ENCODE data around the gene WFIKKN1. TPM values are rescaled to one million over a fixed set of nuclear protein-coding genes. Genes with fewer than 3 reads are reported as not detected.

Gene WFIKKN1
- total and polyA plus RNA-seq, 2 of the 13 experiments (the other 11 are each of a cell fraction or from before 2014, with no cell fraction given): 1.7 to 4.9 TPM

DNA sequence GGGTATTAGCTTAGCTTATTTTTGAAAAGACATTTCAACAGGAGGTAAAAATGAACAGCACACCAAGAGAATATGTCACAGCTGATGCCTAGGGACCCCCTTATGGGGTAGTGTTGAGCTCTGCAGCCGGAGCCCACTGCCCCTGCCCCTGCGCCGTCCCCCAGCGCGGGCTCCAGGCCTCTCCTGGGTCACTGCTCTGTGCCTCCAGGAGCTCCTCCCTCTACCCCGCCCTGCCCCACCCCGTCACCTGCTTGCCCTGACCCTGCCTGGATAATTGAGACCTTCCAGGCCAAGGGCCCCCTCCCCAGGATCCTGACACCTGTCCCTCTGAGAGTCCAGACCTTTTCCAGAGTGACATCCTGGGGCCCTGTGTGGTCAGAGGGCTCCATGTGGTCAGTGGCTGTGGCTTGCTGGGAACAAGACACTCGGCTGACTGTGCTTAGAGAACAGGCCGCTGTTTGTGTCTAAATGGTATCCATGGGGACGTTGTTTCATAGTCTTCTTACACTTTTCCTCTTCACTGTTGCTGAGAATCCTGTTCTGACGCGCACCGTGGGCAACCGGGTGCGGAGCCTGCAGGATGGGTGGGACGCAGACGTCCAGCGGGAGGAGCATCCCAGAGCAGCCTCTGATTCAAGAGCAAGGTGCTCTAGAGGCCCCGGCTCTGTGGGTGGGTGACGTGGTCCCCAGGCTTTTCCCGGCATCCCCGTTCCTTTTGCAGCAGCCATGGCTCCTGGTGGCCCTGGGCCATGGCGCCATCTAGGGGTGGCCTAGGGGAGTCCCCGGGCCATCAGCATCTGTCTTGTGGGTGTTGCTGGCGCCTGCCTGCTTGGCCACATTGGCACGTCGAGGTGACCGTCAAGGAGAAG, 20.0 kb upstream of the WFIKKN1 start (continued):
- TF ChIP-seq, protein P1, sequence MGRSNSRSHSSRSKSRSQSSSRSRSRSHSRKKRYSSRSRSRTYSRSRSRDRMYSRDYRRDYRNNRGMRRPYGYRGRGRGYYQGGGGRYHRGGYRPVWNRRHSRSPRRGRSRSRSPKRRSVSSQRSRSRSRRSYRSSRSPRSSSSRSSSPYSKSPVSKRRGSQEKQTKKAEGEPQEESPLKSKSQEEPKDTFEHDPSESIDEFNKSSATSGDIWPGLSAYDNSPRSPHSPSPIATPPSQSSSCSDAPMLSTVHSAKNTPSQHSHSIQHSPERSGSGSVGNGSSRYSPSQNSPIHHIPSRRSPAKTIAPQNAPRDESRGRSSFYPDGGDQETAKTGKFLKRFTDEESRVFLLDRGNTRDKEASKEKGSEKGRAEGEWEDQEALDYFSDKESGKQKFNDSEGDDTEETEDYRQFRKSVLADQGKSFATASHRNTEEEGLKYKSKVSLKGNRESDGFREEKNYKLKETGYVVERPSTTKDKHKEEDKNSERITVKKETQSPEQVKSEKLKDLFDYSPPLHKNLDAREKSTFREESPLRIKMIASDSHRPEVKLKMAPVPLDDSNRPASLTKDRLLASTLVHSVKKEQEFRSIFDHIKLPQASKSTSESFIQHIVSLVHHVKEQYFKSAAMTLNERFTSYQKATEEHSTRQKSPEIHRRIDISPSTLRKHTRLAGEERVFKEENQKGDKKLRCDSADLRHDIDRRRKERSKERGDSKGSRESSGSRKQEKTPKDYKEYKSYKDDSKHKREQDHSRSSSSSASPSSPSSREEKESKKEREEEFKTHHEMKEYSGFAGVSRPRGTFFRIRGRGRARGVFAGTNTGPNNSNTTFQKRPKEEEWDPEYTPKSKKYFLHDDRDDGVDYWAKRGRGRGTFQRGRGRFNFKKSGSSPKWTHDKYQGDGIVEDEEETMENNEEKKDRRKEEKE (IDR thresholded peaks at IDR 0.05): no peak
- TF ChIP-seq, protein P2, sequence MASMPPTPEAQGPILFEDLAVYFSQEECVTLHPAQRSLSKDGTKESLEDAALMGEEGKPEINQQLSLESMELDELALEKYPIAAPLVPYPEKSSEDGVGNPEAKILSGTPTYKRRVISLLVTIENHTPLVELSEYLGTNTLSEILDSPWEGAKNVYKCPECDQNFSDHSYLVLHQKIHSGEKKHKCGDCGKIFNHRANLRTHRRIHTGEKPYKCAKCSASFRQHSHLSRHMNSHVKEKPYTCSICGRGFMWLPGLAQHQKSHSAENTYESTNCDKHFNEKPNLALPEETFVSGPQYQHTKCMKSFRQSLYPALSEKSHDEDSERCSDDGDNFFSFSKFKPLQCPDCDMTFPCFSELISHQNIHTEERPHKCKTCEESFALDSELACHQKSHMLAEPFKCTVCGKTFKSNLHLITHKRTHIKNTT (CRISPR knock-in tag; IDR thresholded peaks at IDR 0.05): no peak
- 0 out of 2 replicates have a peak, but pooled peaks have one; percentile 6 for TF ChIP-seq ZSCAN31 (CRISPR knock-in tag; IDR thresholded peaks at IDR 0.05; ENCODE audit: low read depth)
- TF ChIP-seq, protein P3, sequence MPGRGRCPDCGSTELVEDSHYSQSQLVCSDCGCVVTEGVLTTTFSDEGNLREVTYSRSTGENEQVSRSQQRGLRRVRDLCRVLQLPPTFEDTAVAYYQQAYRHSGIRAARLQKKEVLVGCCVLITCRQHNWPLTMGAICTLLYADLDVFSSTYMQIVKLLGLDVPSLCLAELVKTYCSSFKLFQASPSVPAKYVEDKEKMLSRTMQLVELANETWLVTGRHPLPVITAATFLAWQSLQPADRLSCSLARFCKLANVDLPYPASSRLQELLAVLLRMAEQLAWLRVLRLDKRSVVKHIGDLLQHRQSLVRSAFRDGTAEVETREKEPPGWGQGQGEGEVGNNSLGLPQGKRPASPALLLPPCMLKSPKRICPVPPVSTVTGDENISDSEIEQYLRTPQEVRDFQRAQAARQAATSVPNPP (CRISPR knock-in tag; IDR thresholded peaks at IDR 0.05): no peak
- no peak for TF ChIP-seq ZNF543 (CRISPR knock-in tag; IDR thresholded peaks at IDR 0.05)
- TF ChIP-seq, protein P4, sequence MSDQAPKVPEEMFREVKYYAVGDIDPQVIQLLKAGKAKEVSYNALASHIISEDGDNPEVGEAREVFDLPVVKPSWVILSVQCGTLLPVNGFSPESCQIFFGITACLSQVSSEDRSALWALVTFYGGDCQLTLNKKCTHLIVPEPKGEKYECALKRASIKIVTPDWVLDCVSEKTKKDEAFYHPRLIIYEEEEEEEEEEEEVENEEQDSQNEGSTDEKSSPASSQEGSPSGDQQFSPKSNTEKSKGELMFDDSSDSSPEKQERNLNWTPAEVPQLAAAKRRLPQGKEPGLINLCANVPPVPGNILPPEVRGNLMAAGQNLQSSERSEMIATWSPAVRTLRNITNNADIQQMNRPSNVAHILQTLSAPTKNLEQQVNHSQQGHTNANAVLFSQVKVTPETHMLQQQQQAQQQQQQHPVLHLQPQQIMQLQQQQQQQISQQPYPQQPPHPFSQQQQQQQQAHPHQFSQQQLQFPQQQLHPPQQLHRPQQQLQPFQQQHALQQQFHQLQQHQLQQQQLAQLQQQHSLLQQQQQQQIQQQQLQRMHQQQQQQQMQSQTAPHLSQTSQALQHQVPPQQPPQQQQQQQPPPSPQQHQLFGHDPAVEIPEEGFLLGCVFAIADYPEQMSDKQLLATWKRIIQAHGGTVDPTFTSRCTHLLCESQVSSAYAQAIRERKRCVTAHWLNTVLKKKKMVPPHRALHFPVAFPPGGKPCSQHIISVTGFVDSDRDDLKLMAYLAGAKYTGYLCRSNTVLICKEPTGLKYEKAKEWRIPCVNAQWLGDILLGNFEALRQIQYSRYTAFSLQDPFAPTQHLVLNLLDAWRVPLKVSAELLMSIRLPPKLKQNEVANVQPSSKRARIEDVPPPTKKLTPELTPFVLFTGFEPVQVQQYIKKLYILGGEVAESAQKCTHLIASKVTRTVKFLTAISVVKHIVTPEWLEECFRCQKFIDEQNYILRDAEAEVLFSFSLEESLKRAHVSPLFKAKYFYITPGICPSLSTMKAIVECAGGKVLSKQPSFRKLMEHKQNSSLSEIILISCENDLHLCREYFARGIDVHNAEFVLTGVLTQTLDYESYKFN (CRISPR knock-in tag; conservative IDR thresholded peaks at IDR 0.05): no peak
- TF ChIP-seq, protein P5, sequence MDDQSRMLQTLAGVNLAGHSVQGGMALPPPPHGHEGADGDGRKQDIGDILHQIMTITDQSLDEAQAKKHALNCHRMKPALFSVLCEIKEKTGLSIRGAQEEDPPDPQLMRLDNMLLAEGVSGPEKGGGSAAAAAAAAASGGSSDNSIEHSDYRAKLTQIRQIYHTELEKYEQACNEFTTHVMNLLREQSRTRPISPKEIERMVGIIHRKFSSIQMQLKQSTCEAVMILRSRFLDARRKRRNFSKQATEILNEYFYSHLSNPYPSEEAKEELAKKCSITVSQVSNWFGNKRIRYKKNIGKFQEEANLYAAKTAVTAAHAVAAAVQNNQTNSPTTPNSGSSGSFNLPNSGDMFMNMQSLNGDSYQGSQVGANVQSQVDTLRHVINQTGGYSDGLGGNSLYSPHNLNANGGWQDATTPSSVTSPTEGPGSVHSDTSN (CRISPR knock-in tag; IDR thresholded peaks at IDR 0.05; ENCODE audit: borderline replicate concordance): no peak
- TF ChIP-seq THYN1 (CRISPR knock-in tag; IDR thresholded peaks at IDR 0.05; ENCODE audit: borderline replicate concordance, low read depth): no peak
- TF ChIP-seq ZMAT3 (CRISPR knock-in tag; conservative IDR thresholded peaks at IDR 0.05): no peak
- no peak for TF ChIP-seq HMG20B (CRISPR knock-in tag; conservative IDR thresholded peaks at IDR 0.05)
- peak; percentile 53 for TF ChIP-seq FOSL2 (CRISPR knock-in tag; IDR thresholded peaks at IDR 0.05)
- TF ChIP-seq, protein P6, sequence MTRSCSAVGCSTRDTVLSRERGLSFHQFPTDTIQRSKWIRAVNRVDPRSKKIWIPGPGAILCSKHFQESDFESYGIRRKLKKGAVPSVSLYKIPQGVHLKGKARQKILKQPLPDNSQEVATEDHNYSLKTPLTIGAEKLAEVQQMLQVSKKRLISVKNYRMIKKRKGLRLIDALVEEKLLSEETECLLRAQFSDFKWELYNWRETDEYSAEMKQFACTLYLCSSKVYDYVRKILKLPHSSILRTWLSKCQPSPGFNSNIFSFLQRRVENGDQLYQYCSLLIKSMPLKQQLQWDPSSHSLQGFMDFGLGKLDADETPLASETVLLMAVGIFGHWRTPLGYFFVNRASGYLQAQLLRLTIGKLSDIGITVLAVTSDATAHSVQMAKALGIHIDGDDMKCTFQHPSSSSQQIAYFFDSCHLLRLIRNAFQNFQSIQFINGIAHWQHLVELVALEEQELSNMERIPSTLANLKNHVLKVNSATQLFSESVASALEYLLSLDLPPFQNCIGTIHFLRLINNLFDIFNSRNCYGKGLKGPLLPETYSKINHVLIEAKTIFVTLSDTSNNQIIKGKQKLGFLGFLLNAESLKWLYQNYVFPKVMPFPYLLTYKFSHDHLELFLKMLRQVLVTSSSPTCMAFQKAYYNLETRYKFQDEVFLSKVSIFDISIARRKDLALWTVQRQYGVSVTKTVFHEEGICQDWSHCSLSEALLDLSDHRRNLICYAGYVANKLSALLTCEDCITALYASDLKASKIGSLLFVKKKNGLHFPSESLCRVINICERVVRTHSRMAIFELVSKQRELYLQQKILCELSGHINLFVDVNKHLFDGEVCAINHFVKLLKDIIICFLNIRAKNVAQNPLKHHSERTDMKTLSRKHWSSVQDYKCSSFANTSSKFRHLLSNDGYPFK (CRISPR knock-in tag; IDR thresholded peaks at IDR 0.05; ENCODE audit: borderline replicate concordance): 0 out of 2 replicates have a peak, but pooled peaks have one; percentile 33
- TF ChIP-seq ZFP90 (CRISPR knock-in tag; IDR thresholded peaks at IDR 0.05; ENCODE audit: borderline replicate concordance): no peak
- TF ChIP-seq ZMYM2 (CRISPR knock-in tag; IDR thresholded peaks at IDR 0.05): no peak
